ENCODE measurements around the gene NRDC.

Gene NRDC, protein sequence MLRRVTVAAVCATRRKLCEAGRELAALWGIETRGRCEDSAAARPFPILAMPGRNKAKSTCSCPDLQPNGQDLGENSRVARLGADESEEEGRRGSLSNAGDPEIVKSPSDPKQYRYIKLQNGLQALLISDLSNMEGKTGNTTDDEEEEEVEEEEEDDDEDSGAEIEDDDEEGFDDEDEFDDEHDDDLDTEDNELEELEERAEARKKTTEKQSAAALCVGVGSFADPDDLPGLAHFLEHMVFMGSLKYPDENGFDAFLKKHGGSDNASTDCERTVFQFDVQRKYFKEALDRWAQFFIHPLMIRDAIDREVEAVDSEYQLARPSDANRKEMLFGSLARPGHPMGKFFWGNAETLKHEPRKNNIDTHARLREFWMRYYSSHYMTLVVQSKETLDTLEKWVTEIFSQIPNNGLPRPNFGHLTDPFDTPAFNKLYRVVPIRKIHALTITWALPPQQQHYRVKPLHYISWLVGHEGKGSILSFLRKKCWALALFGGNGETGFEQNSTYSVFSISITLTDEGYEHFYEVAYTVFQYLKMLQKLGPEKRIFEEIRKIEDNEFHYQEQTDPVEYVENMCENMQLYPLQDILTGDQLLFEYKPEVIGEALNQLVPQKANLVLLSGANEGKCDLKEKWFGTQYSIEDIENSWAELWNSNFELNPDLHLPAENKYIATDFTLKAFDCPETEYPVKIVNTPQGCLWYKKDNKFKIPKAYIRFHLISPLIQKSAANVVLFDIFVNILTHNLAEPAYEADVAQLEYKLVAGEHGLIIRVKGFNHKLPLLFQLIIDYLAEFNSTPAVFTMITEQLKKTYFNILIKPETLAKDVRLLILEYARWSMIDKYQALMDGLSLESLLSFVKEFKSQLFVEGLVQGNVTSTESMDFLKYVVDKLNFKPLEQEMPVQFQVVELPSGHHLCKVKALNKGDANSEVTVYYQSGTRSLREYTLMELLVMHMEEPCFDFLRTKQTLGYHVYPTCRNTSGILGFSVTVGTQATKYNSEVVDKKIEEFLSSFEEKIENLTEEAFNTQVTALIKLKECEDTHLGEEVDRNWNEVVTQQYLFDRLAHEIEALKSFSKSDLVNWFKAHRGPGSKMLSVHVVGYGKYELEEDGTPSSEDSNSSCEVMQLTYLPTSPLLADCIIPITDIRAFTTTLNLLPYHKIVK

GRCh38 chr1:51878616-51879336, at the start of gene NRDC:
TSS of gene NRDC (minus strand) at chr1:51878727. CDS start at chr1:51878615, 112 bp downstream.
- ATAC-seq = peak; percentile 94

DNA sequence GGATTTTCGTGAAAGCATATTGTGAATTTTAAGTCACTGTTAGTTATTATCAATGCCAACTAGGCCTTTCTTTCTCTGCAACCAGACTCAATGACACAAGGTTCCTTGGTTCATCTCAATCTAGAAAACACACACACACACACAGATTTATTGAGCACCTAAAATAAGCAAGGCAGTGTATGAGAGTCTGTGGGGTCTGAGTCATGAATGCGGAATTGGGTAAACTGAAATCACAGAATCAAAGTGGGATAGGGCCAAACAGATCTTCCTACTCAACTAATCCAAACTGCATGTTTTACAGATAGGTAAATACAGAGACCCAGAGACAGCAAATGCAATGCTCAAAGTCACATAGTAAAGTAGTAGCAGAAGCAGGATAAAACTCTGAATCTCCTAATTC, 48.5 kb upstream of the NRDC start:
- no peak for ATAC-seq

DNA sequence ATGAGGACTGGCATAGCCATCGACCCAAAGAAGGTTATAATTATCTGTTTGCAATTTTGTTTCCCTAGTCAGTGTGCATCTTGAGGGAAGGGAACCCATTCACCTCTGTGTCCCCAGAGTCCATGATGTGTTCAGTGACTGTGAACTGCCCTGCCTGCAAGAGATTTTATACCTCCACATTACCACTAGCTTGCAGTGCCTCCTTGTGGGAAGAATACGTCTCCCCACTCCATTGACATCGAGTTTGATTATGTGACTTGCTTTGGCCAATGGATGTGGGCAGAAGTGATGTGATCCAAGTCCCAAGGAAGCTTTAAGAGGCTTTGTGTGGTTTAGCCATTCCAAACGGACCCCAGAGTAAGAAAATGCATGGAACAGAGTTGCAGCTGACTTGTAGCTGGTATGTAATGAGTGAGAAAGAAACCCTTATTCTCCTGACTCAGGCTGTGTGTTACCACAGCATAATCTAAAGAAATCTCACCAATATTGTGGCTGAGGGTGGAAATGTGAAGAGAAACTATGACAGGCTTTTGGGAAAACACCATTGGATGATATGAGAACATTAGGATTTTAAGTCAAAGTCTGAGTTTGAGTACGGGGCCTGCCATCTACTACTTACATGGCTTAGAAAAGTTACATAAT, 47.8 kb upstream of the NRDC start:
- ATAC-seq = peak in 1 of 2 donors; percentile 20

DNA sequence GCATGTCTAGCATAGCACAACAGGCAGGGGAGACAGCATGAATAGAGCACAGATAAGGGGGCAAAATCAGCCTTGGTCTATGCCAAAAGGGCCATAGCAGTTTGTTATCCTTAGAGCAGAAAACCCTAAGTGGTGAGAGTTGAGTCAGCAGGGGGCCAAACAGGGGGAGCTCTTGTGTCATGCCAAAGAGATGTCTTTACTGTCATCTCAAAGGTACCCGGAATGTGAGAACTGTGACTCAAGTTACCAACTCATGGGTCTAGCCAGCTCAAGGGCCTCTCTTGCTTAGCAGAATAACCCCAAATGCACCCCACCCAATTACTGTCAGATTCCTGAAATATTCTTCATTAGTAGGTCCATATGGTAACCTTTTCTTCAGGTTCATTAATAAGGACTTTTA, 45.9 kb upstream of the NRDC start:
- ATAC-seq = peak; percentile 41 to 48

- no peak for ATAC-seq
Observed at GRCh38 chr1:51922040-51922439, 43.5 kb upstream of the NRDC start.

GRCh38 chr1:51920130-51920529, 41.6 kb upstream of the NRDC start:
- ATAC-seq = no peak

- ATAC-seq = no peak
Observed at GRCh38 chr1:51919684-51920083, 41.2 kb upstream of the NRDC start.

- ATAC-seq = no peak
Observed at GRCh38 chr1:51916587-51917405, 38.3 kb upstream of the NRDC start.

DNA sequence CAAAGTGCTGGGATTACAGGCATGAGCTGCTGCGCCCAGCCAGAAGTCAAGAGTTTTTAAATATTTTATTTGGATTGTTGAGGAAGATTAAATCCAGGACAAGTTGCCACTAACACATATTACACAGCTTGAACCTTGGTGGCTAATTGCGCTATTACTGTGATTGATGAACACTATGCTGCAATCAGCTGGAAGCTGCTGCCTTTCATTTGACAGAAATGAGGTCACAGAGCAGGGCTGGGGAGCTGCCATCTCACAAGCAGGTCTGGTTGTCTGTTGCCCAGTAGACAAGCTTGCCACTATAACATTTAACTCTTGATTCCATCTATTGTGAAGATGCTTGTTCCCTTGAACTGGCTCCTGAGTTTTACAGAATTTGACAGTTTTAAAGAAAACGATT, 37.4 kb upstream of the NRDC start:
- no peak for ATAC-seq

DNA sequence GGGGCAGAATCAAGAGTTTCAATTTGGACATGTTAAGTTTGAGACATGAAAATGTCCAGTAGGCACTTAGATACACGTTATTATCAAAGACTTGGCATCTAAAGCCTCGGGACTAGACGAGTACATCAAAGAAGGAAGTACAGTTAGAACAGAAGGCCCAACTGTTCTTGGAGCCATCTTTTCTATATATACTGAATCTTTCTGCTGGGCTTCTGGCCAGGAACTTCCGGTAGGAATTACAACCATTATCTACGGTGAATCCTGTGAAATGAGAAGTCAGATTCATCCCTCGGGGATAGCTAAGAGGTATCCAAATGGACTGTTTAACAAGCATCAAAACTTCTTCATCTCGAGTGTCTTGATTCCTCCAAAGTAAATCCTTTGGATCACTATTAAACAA, 34.4 kb upstream of the NRDC start:
- no peak for ATAC-seq

DNA sequence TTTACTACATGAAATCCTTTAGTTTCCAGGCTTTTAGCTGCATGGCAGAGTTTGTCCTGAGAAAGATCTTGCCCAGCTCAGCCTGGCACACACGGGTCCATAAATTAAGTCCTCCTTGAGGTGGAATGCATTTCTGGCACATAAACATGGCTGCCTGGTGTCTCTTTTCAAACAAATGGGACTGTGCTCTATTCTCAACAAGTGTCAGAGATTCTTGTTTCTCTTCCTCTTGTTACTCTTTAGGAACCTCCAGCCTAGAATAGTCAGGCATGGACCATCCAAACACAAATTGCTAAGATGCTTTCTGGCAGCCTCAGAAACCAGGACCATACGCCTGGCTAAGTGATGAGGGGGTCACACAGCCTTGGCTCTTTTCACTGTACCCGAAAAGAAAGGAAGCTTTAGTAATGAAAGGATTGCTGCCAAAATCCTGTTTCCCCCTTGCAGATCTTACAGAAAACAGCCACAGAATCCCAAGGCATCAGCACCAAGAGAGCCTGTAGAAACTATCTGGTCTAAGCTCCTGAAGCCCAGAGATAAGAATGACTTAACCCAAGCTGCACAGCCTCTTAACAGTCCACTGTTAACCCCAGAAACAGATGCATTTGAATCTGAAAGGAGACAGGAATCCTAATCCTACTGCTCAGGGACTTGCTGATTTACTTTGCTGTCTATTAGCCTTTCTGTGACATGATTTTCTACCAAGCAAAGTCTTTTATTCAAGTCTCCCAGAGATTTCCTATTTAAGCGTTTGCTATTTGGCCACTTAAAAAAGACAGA, 31.9 kb upstream of the NRDC start:
- no peak for ATAC-seq

DNA sequence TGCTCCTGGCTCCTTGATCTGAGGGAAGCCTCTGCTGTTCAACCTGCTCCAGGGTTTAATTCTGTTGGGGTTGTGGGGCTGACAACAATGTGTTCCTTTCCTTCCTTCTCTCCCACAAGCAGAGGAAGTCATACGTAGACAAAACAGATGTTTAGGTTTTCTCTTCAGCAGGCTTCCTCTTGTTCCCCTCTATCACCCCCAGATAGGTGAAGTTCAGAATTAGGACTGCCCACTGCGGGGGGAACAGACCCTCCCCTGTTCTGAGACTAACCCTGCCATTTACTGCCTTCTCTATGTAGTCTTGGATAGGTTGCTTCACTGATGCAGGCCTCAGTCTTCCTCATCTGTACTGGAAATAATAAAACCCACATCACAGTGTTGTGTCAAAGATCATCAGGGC, 30.0 kb upstream of the NRDC start:
- no peak for ATAC-seq

DNA sequence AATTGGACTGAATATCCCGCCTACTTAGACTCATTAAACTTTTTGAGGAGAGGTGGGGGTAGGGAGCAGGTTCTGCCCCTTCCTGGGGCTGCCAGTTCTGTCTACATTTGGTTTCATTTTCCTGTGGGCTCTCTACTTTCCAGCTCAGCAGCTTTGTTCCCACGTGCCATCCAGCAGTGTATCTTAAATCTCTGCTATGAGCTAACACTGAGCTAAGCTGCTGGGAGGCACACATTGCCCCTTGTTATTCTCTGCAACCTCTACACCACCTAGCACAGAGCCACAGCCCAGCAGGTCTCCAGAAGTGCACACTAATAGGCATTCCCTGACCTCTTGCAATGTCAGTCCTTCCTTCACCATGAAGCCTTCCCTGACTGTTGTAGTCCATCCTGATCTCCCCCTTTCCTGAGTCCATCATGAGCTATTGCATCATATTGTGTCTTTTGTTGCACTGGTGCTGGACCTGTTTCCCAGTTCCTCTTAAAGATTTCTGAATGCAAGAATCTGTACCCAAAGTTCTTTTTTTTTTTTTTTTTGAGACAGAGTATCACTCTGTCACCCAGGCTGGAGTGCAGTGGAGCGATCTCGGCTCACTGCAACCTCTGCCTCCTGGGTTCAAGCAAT, 28.7 kb upstream of the NRDC start:
- no peak for ATAC-seq

GRCh38 chr1:51906306-51907078, 28.0 kb upstream of the NRDC start:
- ATAC-seq = no peak

DNA sequence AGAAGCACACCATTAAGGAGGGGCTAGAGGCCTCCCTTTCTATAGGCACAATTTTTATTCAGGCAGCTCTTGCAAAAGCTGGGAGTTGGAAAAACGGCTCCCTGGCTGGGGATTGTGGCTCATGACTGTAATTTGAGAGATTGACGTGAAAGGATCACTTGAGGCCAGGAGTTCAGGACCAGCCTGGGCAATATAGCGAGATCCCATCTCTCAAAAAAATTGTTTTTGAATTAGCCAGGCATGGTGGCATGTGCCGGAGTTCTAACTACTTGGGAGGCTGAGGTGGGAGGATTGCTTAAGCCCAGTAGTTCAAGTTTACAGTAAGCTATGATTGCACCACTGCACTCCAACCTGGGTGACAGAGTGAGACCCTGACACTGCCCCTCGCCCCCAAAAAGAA, 23.9 kb upstream of the NRDC start:
- no peak for ATAC-seq

DNA sequence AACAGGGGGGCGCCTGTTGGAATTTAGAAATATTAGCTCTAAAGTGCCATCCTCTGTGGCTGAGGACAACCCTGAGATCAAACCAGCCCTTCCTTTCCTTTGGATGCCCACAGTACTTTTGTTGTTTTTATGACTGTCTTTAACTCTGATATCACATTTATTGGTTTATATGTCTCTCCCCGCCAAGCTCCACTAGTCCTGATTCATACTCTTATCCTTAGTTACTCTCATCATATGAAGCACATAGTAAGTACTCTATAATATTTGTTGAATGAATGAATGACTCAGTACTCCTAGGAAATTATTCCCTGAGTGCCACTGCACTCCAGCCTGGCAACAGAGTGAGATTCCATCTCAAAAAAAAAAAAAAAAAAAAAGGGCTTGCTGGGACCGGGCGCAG, 22.6 kb upstream of the NRDC start:
- ATAC-seq = no peak

DNA sequence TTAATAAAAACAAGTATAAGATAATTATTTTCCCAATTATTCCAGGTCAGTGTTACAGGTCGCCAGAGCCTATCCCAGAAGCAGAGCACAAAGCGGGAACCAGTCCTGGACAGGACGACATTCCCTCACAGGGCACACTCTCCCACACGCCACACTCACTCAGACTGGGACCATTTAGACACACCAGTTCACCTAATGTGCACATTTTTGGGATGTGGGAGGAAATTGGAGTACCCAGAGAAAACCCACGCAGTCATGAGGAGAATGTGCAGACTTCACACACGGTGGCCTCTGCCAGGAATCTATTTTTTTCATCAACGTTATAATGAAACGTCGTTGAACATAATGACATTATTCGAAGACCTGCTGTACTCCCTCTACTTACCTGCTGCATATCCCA, 20.5 kb upstream of the NRDC start:
- no peak for ATAC-seq

- no peak for ATAC-seq
Observed at GRCh38 chr1:51898090-51898734, 19.7 kb upstream of the NRDC start.

DNA sequence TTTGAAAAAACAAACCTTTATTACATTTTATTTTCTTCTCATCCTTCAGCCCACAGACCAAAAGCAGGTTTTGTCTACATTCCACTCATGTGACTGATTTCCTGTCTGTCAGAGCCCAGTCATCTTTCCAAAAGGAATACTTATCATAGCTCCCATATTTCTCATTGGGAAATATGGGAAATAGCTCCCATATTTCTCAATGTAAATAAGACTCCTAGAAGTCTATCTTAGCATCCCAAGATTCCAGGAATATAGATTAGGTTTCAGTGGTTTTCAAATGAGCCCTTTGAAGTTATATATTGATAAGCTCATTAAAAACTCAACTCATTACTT, 19.1 kb upstream of the NRDC start:
- no peak for ATAC-seq
